Measurements from ENCODE around the gene TMEM94. TPM values are rescaled to one million over a fixed set of nuclear protein-coding genes. Genes with fewer than 3 reads are reported as not detected.
A peak's percentile ranks its signal among the peaks of the same experiment; 100 is the strongest.

Gene TMEM94
- total and polyA plus RNA-seq, 2 of the 13 experiments (the other 11 are each of a cell fraction or from before 2014, with no cell fraction given): 32.6 to 134 TPM

- TF ChIP-seq SOX6 (IDR thresholded peaks at IDR 0.05) (no peak), SOX6 (CRISPR knock-in tag; IDR thresholded peaks at IDR 0.05) (peak; percentile 77), ZNF260 (CRISPR knock-in tag; IDR thresholded peaks at IDR 0.05; ENCODE audit: borderline replicate concordance, low read depth) (no peak), HNRNPH1 (optimal IDR thresholded peaks at IDR 0.05; ENCODE audit: low read depth, low read length) (no peak), DNMT3B (CRISPR knock-in tag; conservative IDR thresholded peaks at IDR 0.05) (no peak), POLR2A (IDR thresholded peaks at IDR 0.05; ENCODE audit: insufficient read depth in 1 of 2, low read depth in 2 of 2, low read length in 2 of 2) (peak; percentile 60 to 76), RARG (CRISPR knock-in tag; IDR thresholded peaks at IDR 0.05; ENCODE audit: low read depth) (no peak), ELF3 (CRISPR knock-in tag; IDR thresholded peaks at IDR 0.05) (peak; percentile 64; the same call in 1 of the 2 replicates), ZNF841 (CRISPR knock-in tag; IDR thresholded peaks at IDR 0.05; ENCODE audit: borderline replicate concordance) (no peak), FOXA3 (CRISPR knock-in tag; IDR thresholded peaks at IDR 0.05) (peak; percentile 67), RXRA (CRISPR knock-in tag; IDR thresholded peaks at IDR 0.05) (peak; percentile 79; the same call in 1 of the 2 replicates), RCOR2 (CRISPR knock-in tag; IDR thresholded peaks at IDR 0.05) (no peak; the same call in 1 of the 2 replicates), NFE2L2 (IDR thresholded peaks at IDR 0.05; ENCODE audit: low read length) (no peak), ZNF33B (CRISPR knock-in tag; IDR thresholded peaks at IDR 0.05) (no peak)
- TF ChIP-seq, protein P1, sequence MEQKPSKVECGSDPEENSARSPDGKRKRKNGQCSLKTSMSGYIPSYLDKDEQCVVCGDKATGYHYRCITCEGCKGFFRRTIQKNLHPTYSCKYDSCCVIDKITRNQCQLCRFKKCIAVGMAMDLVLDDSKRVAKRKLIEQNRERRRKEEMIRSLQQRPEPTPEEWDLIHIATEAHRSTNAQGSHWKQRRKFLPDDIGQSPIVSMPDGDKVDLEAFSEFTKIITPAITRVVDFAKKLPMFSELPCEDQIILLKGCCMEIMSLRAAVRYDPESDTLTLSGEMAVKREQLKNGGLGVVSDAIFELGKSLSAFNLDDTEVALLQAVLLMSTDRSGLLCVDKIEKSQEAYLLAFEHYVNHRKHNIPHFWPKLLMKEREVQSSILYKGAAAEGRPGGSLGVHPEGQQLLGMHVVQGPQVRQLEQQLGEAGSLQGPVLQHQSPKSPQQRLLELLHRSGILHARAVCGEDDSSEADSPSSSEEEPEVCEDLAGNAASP (CRISPR knock-in tag; IDR thresholded peaks at IDR 0.05; ENCODE audit: borderline replicate concordance): peak; percentile 16; the same call in 1 of the 2 replicates
- TF ChIP-seq, protein P2, sequence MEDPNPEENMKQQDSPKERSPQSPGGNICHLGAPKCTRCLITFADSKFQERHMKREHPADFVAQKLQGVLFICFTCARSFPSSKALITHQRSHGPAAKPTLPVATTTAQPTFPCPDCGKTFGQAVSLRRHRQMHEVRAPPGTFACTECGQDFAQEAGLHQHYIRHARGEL (CRISPR knock-in tag; IDR thresholded peaks at IDR 0.05): no peak
- TF ChIP-seq, protein P3, sequence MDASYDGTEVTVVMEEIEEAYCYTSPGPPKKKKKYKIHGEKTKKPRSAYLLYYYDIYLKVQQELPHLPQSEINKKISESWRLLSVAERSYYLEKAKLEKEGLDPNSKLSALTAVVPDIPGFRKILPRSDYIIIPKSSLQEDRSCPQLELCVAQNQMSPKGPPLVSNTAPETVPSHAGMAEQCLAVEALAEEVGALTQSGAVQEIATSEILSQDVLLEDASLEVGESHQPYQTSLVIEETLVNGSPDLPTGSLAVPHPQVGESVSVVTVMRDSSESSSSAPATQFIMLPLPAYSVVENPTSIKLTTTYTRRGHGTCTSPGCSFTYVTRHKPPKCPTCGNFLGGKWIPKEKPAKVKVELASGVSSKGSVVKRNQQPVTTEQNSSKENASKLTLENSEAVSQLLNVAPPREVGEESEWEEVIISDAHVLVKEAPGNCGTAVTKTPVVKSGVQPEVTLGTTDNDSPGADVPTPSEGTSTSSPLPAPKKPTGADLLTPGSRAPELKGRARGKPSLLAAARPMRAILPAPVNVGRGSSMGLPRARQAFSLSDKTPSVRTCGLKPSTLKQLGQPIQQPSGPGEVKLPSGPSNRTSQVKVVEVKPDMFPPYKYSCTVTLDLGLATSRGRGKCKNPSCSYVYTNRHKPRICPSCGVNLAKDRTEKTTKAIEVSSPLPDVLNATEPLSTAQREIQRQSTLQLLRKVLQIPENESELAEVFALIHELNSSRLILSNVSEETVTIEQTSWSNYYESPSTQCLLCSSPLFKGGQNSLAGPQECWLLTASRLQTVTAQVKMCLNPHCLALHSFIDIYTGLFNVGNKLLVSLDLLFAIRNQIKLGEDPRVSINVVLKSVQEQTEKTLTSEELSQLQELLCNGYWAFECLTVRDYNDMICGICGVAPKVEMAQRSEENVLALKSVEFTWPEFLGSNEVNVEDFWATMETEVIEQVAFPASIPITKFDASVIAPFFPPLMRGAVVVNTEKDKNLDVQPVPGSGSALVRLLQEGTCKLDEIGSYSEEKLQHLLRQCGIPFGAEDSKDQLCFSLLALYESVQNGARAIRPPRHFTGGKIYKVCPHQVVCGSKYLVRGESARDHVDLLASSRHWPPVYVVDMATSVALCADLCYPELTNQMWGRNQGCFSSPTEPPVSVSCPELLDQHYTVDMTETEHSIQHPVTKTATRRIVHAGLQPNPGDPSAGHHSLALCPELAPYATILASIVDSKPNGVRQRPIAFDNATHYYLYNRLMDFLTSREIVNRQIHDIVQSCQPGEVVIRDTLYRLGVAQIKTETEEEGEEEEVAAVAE (CRISPR knock-in tag; IDR thresholded peaks at IDR 0.05; ENCODE audit: borderline replicate concordance): peak; percentile 91; the same call in 1 of the 2 replicates
- TF ChIP-seq, protein P4, sequence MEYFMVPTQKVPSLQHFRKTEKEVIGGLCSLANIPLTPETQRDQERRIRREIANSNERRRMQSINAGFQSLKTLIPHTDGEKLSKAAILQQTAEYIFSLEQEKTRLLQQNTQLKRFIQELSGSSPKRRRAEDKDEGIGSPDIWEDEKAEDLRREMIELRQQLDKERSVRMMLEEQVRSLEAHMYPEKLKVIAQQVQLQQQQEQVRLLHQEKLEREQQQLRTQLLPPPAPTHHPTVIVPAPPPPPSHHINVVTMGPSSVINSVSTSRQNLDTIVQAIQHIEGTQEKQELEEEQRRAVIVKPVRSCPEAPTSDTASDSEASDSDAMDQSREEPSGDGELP (IDR thresholded peaks at IDR 0.05; ENCODE audit: borderline replicate concordance, low read depth): peak; percentile 40; the same call in 1 of the 2 replicates
- TF ChIP-seq, protein P5, sequence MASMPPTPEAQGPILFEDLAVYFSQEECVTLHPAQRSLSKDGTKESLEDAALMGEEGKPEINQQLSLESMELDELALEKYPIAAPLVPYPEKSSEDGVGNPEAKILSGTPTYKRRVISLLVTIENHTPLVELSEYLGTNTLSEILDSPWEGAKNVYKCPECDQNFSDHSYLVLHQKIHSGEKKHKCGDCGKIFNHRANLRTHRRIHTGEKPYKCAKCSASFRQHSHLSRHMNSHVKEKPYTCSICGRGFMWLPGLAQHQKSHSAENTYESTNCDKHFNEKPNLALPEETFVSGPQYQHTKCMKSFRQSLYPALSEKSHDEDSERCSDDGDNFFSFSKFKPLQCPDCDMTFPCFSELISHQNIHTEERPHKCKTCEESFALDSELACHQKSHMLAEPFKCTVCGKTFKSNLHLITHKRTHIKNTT (CRISPR knock-in tag; IDR thresholded peaks at IDR 0.05): no peak
- TF ChIP-seq, protein P6, sequence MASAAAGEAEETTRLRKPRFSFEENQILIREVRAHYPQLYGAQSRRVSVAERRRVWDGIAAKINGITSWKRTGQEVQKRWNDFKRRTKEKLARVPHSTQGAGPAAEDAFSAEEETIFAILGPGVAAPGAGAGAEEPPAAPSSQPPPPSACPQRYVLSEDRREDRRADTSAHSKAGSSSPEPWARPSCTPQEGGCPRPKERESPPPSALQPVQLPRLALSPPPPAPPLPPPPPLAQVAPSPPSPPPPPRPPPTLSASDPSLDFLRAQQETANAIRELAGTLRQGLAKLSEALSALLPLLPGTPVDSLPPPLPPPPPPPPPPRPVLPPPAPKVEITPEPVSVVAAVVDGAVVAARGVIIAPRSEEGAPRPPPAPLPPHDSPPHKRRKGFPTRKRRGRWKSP (CRISPR knock-in tag; IDR thresholded peaks at IDR 0.05): no peak; the same call in 1 of the 2 replicates
Observed at GRCh38 chr17:75459590-75460267, 3.3 kb downstream of the TMEM94 start (continued).

All from HepG2 (cell line).